UCSD-AML1 (cell line): ENCODE results near the gene UCHL5.

ENCODE experiments used
- DNase-seq: peaks from one replicate; lab custom pipeline; 2025; ENCODE audit not compliant: unreplicated experiment; lab: John Stamatoyannopoulos, UW

UCHL5 gene, protein sequence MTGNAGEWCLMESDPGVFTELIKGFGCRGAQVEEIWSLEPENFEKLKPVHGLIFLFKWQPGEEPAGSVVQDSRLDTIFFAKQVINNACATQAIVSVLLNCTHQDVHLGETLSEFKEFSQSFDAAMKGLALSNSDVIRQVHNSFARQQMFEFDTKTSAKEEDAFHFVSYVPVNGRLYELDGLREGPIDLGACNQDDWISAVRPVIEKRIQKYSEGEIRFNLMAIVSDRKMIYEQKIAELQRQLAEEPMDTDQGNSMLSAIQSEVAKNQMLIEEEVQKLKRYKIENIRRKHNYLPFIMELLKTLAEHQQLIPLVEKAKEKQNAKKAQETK

DNA sequence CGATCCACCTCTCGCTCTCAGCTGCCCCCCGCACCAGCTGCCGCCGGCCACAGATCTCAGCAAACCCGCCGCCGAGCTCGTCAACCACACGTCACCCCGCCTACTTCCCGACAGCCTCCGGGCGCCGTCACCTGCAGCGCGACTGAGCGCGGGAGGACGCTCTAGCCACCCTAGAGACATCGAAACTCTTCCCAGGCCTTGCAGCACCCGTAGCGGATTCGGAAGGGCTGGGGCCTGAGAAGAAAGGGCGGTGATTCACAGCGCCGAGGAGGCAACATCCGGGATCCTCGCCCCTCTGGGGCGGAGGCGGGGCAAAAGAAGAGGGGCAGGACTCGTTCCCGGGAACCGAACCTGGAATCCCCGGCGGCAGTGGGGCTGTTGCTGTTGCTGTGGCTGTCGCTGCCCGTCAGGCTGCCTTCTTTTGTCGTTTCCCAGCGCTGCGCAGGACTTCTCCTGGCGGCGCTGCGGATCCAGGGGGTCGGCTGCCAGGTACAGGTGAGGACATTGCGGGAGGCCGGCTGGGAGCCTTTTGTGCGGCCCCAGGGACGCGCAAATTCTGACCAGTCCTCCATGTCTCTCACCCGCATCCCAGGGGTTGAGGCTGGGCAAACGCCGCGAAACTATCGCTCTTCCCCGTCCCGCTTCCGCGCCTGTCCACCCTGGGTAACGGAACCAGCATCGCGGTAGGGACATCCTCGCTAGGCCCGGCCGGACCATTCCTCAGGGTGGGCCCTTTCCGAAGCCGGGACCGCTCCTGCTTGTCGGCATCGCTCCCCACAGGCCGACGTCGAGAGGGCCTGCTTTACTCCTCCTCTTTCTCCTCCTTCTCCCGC is at the start of gene UCHL5, which contains the start of gene RO60:
Gene UCHL5 (minus strand): TSS at position 79 of the 833 bp plus-strand sequence. CDS start 100 bp downstream, outside the sequence.
Gene RO60 (plus strand): TSS at position 331 of the 833 bp plus-strand sequence. CDS start 9,443 bp downstream, outside the sequence.
- peak; percentile 97 for DNase-seq

DNA sequence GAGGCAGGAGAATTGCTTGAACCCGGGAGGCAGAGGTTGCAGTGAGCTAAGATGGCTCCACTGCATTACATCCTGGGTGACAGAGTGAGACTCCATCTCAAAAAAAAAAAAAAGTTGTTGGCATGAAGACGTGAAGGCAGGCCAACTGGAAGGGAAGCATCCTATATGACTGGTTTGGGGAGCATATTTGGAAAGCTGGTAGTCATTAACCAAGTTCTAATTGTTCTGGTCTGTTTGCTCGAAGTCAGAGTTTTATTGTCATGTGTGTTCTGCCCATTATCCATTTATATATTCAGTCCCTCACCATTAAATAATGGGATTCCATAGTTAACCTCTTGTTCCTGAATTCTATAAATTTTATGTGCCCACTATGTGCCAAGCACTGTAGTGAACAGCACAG is 49.3 kb upstream of the UCHL5 start:
- no peak for DNase-seq

DNA sequence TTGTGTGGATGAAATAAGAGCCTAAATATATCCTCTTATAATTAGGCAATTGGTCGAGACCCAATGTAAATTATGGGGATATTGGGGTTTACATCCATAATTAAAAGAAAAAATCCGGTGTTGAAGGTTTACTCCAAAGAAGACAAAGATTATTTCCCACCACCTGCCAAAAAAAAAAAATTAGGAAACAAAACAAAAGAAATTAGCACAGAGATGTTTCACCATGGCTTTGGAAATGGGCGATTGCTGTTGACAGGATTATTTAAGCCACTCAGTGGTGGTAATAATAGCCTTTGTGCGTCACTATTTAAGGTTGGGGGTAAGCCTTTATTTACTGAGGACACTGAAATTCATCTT is 46.6 kb upstream of the UCHL5 start:
- no peak for DNase-seq

DNA sequence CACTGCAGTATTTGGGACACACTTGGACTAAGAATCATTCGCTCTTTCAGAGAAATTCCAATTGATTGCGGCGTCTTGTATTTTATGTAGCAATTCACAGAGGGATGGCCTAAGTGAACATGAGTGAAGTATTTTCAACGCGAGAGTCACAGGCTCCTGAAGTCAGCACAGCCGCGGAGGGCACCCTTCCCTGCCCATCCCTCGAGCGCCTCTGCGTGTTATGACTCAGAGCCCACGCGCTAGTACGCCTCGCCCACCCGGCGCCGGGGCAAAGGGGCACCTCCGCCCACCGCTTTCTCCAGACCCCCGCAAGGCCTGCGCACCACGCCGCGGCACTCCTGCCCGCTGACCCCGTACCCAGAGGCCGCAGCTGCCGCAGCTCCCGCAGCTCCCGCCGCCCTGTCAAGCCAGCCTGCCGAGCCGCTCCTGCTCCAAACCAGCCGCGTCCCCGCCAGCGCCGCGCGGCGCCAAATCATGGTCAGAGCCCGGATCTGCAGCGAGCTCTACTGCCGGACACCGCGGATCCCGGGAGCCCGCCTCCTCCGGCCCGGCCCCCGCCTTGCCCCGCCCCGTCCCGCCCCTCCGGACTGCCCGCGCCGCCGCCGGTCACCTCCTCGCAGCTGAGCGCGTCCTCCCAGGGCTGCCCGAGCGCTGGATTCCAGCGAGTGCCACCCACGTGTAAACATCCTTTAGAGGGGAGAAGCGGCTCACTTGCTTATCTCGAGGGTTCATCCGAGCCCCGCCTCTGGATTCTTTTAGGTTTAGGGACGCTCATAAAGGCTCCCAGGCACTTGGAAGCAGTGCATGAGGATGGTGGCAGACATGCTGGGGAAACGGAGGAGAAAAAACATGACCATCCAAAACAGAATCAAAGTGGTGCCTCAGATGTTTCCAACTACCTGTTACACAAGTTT is 46.0 kb upstream of the UCHL5 start, which contains the start of gene GLRX2:
Gene GLRX2 (minus strand): TSS at position 508 of the 914 bp plus-strand sequence. CDS start 32 bp downstream, at position 476.
- DNase-seq: peak; percentile 89

DNA sequence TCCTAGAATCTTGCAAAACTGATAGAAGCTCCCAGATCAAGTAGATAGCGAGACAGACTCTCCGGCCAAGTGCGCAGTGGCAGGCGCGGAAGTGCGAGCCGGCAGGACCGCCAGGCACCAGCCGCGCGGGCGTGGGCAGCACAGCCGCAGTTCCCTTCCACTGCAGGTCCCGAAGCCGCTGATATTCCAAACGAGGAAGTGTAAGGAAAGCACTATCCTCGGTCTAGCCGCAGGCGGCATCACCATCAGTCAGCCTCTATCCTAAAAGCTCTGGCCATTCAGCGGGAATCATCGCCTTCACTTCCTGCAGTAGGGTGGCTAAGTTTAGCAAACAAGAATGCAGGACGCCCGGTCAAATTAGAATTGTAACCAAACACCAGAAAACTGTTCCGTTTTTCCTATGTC is 45.3 kb upstream of the UCHL5 start:
- DNase-seq: peak; percentile 58

DNA sequence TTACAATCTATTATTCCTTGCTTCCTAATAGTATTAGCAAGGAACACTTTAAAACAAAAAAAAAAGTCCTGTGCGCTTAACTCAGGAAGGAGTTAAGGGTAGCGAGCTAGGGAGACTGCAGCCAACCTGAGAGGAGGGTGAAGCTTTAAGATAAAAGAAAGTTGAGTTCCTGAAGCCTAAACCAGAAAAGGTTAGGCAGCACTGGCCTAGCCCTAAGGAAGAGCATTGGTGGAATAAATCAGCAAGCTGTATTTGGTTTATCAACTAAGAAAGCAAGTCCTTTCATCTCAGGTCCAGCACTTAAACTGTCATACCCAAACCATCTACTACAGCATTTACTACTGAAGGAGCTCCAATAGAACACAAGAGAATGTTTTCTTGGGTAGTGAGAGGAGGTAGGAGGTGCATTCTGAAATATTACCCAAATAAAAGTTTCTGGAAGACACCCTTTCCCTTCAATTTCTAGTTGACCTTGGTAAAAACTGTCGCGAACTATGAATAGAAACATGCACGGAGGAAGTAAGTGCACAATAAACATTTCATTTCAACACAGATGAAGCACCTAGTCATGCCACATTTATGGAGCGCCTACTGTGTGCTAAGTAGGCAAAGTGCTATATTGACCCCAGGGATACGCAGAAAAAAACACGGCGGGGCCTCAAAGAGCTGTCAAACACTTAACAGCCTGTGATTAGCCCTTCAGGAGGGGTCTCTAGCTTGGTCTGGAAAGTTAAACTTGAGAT is 44.8 kb upstream of the UCHL5 start:
- DNase-seq: no peak

DNA sequence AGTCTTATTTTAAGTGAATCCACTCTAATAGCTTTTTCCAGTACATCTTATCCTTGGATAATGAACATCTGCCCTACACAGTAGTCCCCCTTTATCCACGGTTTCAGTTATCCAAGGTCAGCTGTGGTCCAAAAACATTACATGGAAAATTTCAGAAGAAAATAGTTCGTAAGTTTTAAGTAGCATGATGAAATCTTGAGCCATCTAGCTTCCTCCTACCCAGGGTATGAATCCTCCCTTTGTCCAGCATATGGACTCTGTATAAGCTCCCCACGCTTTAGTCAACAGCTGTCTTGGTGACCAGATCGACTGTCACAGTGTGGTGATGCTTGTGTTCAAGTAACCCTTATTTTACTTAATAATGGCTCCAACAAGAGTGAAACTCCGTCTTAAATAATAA is 43.5 kb upstream of the UCHL5 start:
- DNase-seq: no peak

DNA sequence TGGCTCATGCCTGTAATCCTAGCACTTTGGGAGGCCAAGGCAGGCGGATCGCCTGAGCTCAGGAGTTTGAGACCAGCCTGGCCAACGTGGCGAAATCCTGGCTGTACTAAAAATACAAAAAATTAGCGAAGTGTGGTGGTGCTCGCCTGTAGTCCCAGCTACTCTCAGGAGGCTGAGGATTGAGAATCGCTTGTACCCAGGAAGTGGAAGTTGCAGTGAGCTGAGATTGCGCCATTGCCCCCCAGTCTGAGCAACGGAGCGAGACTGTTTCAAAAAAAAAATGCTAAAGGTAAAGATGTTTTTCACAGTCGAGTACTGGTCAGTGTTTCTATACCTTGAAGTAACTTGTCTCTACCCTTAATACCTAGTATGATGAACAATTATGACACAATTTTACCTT is 35.0 kb upstream of the UCHL5 start:
- no peak for DNase-seq

DNA sequence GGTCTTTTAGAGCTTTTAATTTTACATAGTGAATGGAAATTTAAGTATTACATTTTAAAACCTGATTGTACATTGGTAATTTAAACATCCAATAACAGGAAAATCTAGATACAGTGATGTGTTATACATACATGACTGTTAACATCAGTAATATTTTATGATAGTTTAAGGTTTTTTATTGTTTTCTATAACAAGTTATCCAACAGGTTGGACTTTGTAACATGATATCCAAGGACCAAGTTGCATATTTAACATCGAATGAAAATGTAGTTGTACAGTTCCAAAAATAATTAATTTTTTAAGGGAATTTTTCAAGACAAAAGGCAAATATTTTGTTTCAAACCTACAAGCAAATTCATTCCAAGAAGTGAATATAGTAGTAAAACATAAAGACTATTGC is 31.7 kb upstream of the UCHL5 start:
- DNase-seq: no peak

DNA sequence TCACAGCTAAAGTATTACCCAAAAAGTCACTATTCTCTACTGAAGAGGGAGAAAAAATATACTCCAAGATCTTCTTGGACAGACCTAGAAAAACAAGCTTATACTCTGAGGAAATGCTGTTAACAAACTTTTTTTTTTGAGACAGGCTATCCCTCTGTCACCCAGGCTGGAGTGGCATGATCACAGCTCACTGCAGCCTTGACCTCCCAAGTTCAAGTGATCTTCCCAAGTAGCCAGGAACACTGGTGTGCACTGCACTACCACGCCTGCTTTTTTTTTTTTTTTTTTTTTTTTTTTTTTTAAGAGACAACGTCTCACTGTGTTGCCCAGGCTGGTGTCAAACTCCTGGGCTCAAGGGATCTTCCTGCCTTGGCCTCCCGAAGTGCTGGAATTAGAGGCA is 28.7 kb upstream of the UCHL5 start:
- DNase-seq: no peak

DNA sequence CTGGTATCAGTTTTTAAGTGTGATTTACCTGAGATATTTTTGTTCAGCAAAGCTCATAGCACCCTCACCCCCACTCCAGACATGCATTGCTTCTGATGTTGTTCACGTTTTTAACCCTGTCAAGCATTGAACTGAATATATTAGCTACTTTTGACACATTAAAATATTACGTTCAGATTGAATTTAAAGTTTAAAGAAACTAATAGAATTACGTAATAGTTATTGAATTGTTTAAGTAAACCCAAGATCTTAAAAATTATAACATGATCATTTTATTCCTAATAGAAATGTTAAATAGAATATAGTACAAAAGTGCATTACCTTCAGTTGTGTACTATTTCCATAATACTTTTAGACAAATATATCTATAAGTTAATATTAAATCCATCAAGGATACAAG is 27.2 kb upstream of the UCHL5 start:
- no peak for DNase-seq

DNA sequence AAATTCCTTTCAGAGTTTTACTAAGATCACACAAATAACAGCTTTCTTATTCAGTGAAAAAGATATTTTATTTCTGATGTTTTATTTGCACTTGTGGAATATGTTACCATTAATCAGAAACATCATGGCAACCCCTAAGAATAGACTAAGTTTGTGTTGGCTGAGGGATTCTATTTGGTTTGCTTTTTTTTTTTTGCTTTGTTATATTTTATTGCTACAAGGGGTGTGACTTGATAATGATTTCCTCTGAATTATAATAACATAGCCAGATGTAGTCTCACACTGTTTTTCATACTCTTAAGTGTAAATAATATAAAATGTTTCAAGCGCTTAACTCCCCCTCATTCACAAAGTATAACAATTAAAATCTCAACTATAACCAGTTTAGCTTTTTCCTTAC is 26.1 kb upstream of the UCHL5 start:
- no peak for DNase-seq

DNA sequence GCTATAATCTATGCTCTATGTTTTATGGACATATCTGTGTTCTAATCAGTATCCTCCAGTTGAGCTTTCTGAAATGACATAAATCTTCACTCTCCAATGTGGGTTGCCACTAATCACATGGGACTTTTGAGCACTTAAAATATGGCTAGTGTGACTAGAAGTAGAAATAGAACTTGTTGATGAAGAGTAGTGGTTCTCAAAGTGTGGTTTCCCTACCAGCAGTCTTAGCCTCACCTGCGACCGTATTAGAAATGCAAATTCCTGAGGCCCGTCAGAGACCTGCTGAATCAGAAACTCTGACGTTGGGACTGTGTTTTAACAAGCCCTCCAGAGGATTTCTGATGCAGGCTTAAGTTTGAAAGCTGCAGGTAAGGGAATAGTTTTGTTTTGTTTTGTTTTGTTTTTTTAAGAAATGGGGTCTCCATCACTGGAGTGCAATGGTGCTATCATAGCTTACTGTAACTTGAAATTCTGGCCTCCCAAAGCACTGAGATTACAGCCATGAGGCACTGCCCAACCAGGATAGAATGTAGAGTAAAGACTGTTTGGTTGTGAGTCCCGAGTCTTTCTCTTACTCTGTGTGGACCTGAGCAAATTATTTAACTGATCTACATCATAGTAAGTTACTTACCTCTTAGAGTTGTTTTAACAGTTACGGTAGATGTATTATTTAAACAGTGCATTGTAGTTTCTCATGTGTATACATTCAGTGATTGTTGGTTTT is 24.4 kb upstream of the UCHL5 start:
- DNase-seq: no peak

DNA sequence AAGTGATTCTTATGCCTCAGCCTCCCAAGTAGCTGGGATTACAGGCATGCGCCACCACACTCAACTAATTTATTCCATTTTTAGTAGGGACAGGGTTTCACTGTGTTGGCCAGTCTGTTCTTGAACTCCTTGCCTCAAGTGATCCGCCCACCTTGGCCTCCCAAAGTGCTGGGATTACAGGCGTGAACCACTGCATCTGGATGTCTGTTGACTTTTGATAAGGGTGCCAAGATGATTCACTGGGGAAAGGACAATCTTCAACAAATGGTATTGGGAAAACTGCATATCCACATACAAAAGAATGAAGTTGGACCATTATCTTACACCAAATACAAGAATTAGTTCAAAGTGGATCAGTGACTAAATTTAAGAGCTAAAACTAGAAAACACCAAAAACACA is 20.0 kb upstream of the UCHL5 start:
- no peak for DNase-seq

DNA sequence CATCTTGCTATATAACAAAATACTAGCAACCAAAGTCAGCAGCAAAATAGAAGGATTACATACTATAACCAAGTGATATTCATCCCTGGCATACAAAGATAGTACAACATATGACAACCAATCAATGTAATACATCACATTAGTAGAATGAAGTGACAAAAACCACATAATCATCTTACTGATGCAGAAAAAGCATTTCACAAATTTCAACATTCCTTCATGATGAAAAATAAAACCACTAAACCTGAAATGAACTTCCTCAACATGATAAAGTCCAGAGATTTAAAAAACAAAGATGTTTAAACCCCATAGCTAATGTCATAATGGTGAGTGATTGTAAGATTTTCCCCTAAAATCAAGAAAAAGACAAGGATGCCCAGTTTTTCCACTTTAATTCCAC is 18.8 kb upstream of the UCHL5 start:
- DNase-seq: no peak

DNA sequence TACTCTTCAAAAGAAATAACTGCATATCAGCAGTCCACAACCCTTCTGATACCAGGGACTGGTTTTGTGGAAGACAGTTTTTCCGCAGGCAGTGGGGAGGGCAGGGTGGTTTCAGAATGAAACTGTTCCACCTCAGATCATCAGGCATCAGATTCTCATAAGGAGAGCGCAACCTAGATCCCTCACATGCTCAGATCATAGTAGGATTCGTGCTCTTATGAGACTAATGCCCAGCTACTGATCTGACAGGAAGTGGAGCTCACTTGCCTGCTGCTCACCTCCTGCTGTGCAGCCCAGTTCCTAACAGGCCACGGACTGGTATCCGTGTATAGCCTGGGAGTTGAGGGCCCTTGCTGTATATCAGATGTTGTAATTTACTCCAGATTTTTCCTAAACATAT is 11.8 kb upstream of the UCHL5 start:
- DNase-seq: peak; percentile 19

DNA sequence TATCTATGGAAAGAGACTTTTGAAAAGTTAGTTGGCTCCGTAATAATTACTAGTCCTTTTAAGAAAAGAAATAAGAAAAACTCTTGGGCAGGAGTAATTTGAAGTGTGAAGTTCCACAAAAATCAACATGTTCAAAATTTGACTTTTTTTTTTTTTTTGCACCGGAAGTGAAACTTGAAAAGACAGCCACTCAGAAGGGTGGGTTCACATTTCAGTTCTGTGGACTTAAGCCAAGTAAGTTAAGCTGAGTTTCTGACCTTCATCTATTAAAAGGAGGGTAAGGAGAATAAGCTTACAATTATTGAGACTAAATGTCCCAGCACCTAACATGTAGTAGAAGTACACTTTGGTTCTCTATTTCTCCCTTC is 11.2 kb upstream of the UCHL5 start:
- DNase-seq: no peak

DNA sequence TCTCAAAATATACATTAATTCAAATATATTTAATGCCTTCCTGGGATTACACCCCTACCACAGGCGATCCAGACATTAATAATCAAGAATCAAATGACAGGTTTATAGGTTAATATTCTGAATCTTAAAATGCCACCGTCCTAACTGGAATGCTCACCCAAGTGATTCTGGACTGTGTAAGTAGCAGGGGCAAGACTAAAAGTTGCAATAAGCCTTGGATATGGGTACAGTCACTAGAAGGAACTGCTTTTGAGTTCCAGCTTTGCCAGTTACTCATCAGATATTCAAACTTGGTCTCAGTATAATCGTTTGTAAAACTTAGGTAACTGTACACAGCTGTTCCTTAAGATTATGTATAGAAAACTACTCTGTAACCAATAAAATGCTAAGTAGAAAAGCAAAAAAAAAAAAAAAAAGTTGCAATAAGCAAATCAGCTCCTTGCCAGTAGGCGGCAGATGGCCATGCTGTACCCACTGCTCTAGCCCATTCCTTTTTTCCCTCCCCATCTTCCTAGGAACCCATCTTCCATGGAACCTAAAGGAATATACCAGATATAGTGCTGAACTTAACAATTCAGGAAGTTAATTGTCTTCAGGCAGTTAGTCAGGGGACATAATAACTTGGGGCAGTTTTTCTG is 10.7 kb upstream of the UCHL5 start:
- no peak for DNase-seq

DNA sequence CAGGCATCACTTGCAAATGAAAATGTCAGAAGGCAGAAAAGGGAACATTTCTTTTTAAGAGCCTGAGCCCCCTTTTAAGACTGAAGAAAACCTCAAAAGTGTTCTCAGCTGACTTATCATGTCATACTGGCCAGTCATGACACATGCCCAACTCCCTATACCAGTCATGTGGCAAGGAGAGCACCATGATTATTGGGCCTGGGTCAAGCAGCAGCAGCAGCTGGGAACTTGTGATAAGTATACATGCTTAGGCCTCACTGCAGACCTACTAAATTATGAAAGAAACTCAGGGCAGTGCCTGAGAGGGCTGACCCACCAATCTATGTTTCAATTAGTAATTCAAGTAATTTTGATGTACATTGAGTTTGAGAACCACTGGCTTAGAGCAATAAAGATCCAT is 8.9 kb upstream of the UCHL5 start:
- no peak for DNase-seq
